GM12874 (cell line): ENCODE data around the gene GPR171.

Experiments used
- CTCF ChIP-seq: IDR thresholded peaks from 2 replicates; pipeline ENCODE4 v1.5.1; 2011; ENCODE audit warnings: low read depth, mild to moderate bottlenecking, control low read depth, low read length, moderate library complexity; ENCODE audit not compliant: insufficient read depth

The GPR171 gene

GRCh38 chr3:151154566-151154965, 48.5 kb downstream of the GPR171 start:
- no peak for TF ChIP-seq CTCF

DNA sequence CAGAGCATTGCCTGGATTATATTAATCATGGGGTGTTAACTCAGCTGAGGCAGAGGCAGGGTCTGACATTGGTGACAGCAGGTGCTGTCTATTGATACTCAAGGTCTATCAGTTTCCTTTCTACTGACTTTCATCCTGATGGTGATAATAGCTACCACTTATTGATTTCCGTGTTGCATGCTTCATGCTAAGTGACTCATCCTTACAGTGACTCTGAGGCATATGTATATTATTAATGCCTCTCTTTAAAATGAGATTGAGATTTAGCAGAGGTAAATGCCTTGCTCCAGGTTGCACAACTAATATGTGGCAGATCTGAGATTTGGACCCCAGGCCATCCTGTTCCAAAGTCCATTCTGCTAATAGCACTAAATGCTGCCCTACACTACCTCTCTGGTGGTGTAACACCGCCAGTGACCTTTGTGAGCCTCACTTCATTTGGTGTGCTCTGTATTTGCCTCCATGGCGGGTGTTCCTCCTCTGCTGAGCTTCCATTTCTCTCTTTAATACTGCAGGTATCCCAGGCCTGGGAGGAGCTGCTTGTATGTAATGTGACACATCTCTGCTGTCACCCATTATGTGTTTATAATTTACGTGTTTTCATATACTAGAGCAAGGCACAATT, 50.4 kb downstream of the GPR171 start:
- no peak for TF ChIP-seq CTCF
